HG02759 (cell line): ENCODE data around the gene MICOS13.
"Not testable (repeated sequence)": the region's sequence is repeated elsewhere in the genome, so short reads cannot be mapped to it uniquely, and the experiment has no call there.

ENCODE experiments used
- ATAC-seq: cut with Tn5 transposase; IDR thresholded peaks from one replicate; pipeline ENCODE4 v1.9.1; 2021; ENCODE audit warnings: mild to moderate bottlenecking, moderate library complexity; ENCODE audit not compliant: unreplicated experiment

MICOS13 gene

GRCh38 chr19:5688262-5688881 lies 8.1 kb upstream of the MICOS13 start:
- ATAC-seq, result not testable (repeated sequence)

DNA sequence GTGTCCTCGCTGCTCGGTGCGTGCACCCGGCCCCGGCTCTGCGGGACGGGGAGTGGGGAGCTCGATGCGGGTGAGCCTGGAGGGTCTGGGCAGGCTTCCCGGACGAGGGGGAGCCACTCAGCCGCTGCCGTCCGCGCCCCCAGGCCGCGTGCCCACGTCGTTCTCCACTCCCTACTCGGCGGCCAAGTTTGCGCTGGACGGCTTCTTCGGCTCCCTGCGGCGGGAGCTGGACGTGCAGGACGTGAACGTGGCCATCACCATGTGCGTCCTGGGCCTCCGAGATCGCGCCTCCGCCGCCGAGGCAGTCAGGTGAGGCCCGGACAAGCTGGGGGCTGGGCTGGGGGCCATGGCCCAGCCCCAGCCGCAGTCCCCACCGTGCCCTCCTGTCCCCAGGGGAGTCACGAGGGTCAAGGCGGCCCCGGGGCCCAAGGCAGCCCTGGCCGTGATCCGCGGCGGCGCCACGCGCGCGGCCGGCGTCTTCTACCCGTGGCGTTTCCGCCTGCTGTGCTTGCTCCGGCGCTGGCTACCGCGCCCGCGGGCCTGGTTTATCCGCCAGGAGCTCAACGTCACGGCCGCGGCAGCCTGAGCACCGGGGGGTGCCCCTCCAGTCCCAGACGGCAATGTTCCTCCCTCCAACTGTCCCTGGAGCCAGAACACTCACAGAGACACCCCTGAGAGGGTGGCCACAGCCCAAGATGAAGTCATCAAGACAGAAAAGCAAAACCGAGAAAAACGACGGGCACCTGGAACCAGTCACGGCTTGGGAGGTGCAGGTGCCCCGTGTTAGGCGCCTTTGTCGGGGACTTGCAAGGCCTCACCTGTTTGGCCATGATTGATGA lies 7.3 kb upstream of the MICOS13 start:
- no peak for ATAC-seq

- ATAC-seq, result peak; percentile 62
Observed at GRCh38 chr19:5686647-5687359, 6.5 kb upstream of the MICOS13 start.

- ATAC-seq, result no peak
Observed at GRCh38 chr19:5686326-5686646, 6.0 kb upstream of the MICOS13 start.

DNA sequence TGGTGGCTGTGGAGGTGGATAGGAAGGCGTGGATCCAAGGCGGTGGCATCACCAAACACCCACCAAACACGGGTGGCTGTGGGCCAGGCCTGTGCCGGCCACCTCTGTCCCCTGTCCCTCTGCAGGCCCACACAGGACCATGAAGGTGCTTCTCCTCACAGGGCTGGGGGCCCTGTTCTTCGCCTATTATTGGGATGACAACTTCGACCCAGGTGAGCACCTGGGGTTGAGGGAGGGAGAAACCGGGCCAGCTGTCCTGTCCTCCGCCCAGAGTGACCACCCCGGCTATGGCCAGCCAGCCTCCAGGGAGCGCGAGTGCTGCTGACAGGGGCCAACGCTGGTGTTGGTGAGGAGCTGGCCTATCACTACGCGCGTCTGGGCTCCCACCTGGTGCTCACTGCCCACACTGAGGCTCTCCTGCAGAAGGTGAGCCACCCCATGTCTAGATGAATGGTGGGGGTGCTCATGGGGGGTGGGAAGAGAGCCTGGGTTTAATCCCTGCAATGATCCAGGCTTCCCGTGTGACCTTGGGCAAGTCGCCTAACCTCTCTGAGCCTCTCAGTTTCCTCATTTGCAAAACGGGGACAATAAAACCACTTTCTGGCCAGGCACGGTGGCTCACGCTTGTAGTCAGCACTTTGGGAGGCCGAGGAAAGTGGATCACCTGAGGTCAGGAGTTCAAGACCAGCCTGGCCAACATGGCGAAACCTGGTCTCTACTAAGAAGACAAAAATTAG lies 4.5 kb upstream of the MICOS13 start:
- no peak for ATAC-seq

DNA sequence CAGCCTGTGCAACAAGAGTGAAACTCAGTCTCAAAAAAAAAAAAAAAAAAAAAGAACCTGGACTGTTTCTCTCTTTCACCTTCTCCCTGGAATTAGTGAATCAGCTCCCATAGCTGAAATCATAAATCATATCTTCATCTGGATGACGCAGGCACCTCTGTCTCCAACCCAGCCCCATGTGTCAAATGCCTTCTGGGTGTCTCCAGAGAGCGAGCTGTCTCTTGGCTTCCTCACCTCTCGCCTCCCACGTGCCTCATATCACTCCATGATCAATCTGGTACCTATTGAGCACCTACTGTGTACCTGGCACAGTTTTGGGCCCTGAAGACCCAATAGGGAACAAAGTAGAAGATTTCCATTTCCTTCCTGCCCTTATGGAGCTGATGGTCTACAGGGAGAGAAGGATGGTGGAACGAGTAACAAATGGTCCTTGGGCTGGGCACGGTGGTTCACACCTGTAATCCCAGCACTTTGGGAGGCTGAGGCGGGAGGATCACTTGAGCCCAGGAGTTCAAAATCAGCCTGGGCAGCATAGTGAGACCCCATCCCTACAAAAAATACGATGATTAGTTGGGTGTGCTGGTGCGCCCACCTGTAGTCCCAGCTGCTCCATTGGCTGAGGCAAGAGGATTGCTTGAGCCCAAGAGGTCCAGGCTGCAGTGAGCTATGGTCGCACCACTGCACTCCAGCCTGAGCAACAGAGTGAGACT lies 3.0 kb upstream of the MICOS13 start:
- ATAC-seq, result no peak

- no peak for ATAC-seq
Observed at GRCh38 chr19:5682107-5682482, 1.8 kb upstream of the MICOS13 start.

GRCh38 chr19:5681391-5682106 lies 1.2 kb upstream of the MICOS13 start:
- ATAC-seq, result no peak

GRCh38 chr19:5680084-5680436 lies 256 bp downstream of the MICOS13 start:
- no peak for ATAC-seq

GRCh38 chr19:5679289-5680083 lies 830 bp downstream of the MICOS13 start:
- ATAC-seq, result no peak

GRCh38 chr19:5678071-5678718 lies 2.1 kb downstream of the MICOS13 start:
- ATAC-seq, result no peak

DNA sequence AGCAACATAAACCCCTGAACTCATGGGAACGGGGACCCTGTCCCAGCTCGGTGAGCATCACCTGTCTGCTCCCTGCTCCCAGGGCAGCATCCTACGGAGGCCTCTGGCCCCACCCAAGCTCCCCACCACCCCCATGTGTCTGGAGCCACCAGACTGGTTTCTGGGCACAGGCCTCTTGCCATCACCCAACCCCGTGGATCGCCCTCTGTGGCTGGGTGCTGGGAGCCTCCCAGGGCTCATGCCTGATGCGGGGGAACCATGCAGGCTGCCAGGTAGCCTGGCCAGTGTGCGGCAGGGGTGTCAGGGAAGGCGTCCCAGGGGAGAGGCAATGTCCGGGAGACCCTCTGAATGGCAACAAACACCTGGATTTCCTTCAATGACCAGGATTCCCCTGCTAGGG lies 2.7 kb downstream of the MICOS13 start:
- ATAC-seq, result no peak

GRCh38 chr19:5677136-5677535 lies 3.2 kb downstream of the MICOS13 start:
- ATAC-seq, result no peak

- no peak for ATAC-seq
Observed at GRCh38 chr19:5676772-5677105, 3.6 kb downstream of the MICOS13 start.

DNA sequence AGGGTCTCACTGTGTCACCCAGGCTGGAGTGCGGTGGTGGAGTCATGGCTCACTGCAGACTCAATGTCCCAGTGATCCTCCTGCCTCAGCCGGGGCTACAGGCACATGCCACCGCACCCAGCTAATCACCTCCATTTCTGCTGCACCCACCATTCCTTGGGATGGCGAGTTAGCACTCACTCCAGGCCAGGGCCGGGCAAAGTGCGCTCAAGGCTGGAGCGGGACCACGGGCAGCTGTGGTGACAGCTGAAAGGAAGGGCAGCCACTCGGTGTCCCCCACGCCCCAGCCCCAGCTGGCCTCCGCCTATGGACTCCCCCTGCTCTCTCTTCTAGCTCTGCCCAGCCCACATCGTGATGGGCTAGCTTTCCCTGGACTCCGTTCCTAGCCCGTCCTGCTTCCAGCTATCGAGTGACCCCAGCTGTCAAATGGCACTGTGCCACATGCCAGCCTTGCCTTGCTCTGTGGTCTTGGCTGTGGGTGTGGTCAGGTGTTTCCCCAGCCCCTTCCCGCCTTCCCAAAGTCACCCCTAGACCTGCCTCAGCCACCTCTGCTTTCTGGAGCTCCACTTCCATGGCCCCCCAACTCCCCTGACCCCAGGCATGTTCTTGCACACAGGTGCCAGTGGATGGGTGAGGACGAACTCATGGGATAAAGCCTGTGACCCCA lies 4.1 kb downstream of the MICOS13 start:
- no peak for ATAC-seq

DNA sequence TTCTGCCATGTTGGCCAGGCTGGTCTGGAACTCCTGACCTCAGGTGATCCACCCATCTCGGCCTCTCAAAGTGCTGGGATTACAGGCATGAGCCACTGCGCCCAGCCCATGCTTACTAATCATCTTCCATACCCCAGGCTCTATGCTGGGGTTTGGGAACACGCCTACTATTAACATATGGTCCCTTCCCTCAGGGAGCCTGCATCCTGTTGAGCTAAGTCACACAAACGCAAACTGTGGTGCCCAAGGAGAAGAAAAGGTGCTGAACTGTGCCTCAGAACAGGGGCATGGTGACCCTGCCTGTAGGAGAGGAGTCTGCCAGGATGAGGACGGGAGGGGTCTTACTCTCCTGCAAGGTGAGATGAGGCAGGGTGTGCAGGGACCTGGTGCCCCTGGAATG lies 5.6 kb downstream of the MICOS13 start:
- ATAC-seq, result no peak

DNA sequence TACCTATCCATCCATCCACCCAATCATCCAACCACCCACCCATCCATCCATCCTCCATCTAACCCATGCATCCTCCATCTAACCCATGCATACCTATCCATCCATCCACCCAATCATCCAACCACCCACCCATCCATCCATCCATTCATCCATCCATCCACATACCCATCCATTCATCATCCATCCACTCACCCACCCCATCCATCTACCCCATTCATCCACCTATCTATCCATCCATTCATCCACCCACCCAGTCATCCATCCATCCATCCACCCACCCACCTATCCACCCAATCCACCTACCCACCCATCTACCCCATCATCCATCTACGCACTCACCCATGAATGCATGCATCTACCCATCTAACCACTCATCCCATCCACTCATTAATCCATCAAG lies 6.6 kb downstream of the MICOS13 start:
- no peak for ATAC-seq

DNA sequence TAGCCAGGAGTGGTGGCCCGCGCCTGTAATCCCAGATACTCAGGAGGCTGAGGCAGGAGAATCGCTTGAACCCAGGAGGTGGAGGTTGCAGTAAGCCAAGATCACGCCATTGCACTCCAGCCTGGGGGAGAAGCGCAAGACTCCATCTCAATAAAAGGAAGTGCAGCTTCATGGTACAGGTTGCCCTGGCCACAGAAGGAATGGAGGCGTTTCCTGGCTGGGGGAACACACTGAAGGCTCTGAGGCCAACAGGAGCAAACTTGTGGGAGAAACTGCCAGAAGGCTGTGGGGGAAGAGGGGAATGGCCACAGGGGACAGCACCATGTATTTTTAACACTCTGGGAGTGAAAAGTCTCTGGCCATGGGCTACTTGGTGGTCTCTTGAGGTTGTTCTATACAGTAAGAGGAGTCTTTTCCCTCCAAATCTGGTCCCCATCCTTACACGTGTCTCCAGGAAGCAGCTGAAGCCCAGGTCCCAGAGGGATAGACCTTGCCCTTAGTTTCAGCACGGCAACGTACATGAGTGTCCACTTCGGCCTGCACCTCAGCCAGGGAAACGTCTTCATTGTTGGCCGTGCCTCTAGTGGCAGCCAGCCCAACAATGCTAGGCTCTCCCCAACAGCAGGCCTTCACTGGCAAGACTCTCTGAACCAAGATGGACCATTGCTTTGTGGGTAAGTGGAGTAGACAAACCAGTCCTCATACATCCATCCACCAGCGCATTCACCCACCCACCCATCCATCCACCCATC lies 7.4 kb downstream of the MICOS13 start:
- no peak for ATAC-seq
